Muscle layer of colon (tissue), 2 donors: ENCODE measurements around the gene MED13.

ENCODE experiments used
- H3K27ac ChIP-seq: one replicate; pipeline ENCODE4 v1.7.0; 2013; ENCODE audit warnings: low read depth, mild to moderate bottlenecking, low read length, moderate library complexity
- H3K27me3 ChIP-seq, 2 donors: one replicate each; pipeline ENCODE4 v1.7.0; 2013; ENCODE audit warnings: low read length in 2 of 2, mild to moderate bottlenecking in 2 of 2; ENCODE audit not compliant: insufficient read depth in 2 of 2, control insufficient read depth in 1 of 2
- H3K36me3 ChIP-seq: one replicate; pipeline ENCODE4 v1.7.0; 2013; ENCODE audit warnings: mild to moderate bottlenecking, low read length; ENCODE audit not compliant: insufficient read depth
- H3K4me1 ChIP-seq: one replicate; pipeline ENCODE4 v1.7.0; 2013; ENCODE audit warnings: mild to moderate bottlenecking, low read length; ENCODE audit not compliant: insufficient read depth
- H3K4me3 ChIP-seq, 2 donors: one replicate each; pipeline ENCODE4 v1.7.0; 2013; ENCODE audit warnings: low read length in 2 of 2, low read depth in 1 of 2, mild to moderate bottlenecking in 1 of 2, moderate library complexity in 1 of 2
- H3K9ac ChIP-seq: one replicate; pipeline ENCODE4 v1.7.0; 2013; ENCODE audit warnings: low read length
- H3K9me3 ChIP-seq: one replicate; pipeline ENCODE4 v1.7.0; 2013; ENCODE audit warnings: mild to moderate bottlenecking, low read length
- donor health status: abdominal sarcoma.
- donor health status: Adenocarcinoma of cecum.

Gene MED13

DNA sequence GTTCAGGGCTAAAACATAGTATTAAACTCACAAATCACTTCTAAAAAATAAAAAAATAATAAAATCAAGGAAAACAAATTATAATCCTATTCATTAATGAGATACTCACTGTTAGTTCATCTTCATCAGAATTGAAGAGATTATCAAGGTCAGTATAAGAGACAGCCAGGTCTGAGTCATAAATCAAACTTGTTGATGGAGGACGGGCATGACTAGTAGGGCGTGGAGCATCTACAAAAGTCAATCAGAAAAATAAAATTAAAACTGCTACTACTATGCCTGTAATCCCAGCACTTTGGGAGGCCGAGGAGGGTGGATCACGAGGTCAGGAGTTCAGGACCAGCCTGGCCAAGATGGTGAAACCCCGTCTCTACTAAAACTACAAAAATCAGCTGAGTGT is 78.2 kb downstream of the MED13 start:
- H3K9ac ChIP-seq = no peak overlapping the region
- H3K4me3 ChIP-seq = no peak overlapping the region
- no peaks in the 10 kb centered on the region for H3K27me3 ChIP-seq
- peaks cover 12% of the 10 kb centered on the region for H3K36me3 ChIP-seq
- no peaks in the 10 kb centered on the region for H3K4me1 ChIP-seq
- no peak overlapping the region for H3K27ac ChIP-seq
- no peaks in the 10 kb centered on the region for H3K9me3 ChIP-seq

DNA sequence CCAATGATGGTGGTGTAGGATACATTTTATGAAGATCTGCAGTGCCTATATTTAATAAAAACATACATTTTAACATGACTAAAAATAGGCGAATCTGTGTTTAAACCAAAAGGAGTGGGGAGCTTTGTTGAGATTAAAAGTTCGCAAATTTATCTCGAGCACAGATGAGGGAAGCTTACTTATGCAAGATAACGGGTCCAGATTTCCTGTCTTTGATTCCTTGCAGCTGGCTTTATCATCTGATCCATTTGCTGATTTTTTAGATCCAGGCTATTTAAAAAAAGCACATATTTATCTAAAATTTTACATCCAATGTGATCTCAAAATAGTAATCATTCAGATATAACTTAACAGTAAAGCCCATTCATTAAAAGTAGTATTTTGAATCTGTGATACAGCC is 80.3 kb downstream of the MED13 start:
- Histone ChIP-seq H3K36me3 (peaks cover 24% of the 10 kb centered on the region), H3K27me3 (no peaks in the 10 kb centered on the region), H3K4me1 (no peaks in the 10 kb centered on the region), H3K9me3 (no peaks in the 10 kb centered on the region), H3K4me3 (no peak overlapping the region), H3K9ac (no peak overlapping the region), H3K27ac (no peak overlapping the region)

DNA sequence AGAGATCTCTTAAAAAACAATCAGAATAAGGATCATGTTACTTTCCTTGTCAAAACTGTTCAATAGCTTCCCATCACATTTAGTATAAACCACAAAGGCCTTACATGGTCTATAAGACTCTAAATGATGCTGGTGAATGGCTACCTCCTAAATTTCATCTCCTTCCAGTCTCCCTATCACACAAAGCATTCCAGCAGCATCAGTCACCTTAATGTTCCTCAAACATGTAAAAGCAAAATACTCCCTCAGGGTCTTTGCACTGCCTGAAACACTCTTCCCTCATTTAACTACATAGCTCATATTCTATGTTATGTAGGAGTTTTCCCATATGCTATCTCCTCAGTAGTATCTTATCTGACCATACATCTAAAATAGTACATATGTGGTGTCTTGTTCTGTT is 83.8 kb downstream of the MED13 start:
- no peak overlapping the region for H3K9ac ChIP-seq
- H3K27ac ChIP-seq = no peak overlapping the region
- H3K27me3 ChIP-seq = no peaks in the 10 kb centered on the region
- H3K36me3 ChIP-seq = peaks cover 24% of the 10 kb centered on the region
- H3K4me1 ChIP-seq = no peaks in the 10 kb centered on the region
- no peaks in the 10 kb centered on the region for H3K9me3 ChIP-seq
- no peak overlapping the region for H3K4me3 ChIP-seq

DNA sequence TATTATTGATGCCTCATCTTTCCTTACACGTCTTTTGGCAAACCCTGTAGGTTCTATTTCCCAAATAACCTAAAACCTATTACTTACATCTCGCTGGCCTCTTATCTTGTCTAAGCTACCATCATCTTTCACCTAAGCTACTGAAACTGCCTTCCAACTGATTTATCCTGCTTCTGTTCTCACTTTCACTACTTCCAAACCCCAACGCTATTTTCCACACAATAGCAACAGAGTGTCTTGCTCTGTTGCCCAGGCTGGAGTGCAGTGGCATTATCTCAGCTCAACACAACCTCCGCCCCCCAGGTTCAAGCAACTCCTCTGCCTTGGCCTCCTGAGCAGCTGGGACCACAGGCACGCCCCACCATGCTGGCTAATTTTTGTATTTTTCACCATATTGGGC is 84.5 kb downstream of the MED13 start:
- Histone ChIP-seq H3K9me3 (no peaks in the 10 kb centered on the region), H3K4me1 (no peaks in the 10 kb centered on the region), H3K36me3 (peaks cover 24% of the 10 kb centered on the region), H3K27ac (no peak overlapping the region), H3K9ac (no peak overlapping the region), H3K27me3 (no peaks in the 10 kb centered on the region), H3K4me3 (no peak overlapping the region)

- no peak overlapping the region for H3K4me3 ChIP-seq
- H3K9me3 ChIP-seq = no peaks in the 10 kb centered on the region
- H3K4me1 ChIP-seq = no peaks in the 10 kb centered on the region
- no peak overlapping the region for H3K27ac ChIP-seq
- H3K9ac ChIP-seq = no peak overlapping the region
- peaks cover 16% of the 10 kb centered on the region for H3K36me3 ChIP-seq
- H3K27me3 ChIP-seq = no peaks in the 10 kb centered on the region
Measured at GRCh38 chr17:61974115-61974514, 91.0 kb downstream of the MED13 start.

DNA sequence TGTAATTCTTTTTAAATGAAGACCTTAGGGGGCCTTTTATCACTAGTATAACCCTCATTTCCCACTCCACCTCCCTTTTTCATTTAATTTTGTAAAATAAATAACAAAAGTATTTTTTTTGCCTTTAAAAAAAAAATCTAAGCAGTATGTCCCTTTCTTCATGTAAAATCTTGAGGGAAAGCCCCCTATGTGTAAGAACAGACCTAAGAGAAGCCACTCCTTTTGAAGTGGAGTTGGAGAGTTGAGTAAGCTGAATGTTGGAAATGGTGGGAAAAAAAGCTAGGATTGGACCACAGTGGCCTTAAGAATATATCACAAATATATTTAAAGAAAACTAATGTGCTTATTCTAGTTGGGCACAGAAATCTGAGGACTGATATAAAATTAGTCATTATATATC is 92.8 kb downstream of the MED13 start:
- Histone ChIP-seq H3K27me3 (no peaks in the 10 kb centered on the region), H3K4me1 (no peaks in the 10 kb centered on the region), H3K9me3 (no peaks in the 10 kb centered on the region), H3K36me3 (peaks cover 24% of the 10 kb centered on the region), H3K4me3 (no peak overlapping the region), H3K9ac (no peak overlapping the region), H3K27ac (no peak overlapping the region)

- Histone ChIP-seq H3K27ac (no peak overlapping the region), H3K9me3 (no peaks in the 10 kb centered on the region), H3K4me1 (no peaks in the 10 kb centered on the region), H3K4me3 (no peak overlapping the region), H3K36me3 (peaks cover 38% of the 10 kb centered on the region), H3K9ac (no peak overlapping the region), H3K27me3 (no peaks in the 10 kb centered on the region)
Measured at GRCh38 chr17:61970030-61970429, 95.0 kb downstream of the MED13 start.

DNA sequence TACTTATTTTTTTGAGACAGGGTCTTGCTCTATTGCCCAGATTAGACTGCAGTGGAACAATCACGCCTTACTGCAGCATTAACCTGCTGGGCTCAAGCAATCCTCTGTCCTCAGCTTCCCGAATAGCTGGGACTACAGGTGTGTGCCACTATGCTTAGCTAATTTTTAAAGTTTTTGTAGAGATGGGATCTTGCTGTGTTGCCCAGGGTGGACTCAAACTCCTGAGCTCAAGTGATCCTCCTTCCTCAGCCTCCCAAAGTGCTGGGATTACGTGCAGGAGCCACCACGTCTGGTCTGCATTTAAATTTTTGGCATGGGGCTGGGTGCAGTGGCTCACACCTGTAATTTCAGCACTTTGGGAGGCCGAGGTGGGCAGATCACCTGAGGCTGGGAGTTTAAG is 96.3 kb downstream of the MED13 start:
- Histone ChIP-seq H3K36me3 (peaks cover 49% of the 10 kb centered on the region), H3K27me3 (no peaks in the 10 kb centered on the region), H3K27ac (no peak overlapping the region), H3K9ac (no peak overlapping the region), H3K4me3 (no peak overlapping the region), H3K9me3 (no peaks in the 10 kb centered on the region), H3K4me1 (no peaks in the 10 kb centered on the region)

GRCh38 chr17:61967729-61968128 is 97.3 kb downstream of the MED13 start:
- Histone ChIP-seq H3K27ac (no peak overlapping the region), H3K27me3 (no peaks in the 10 kb centered on the region), H3K4me1 (no peaks in the 10 kb centered on the region), H3K4me3 (no peak overlapping the region), H3K36me3 (peaks cover 56% of the 10 kb centered on the region), H3K9ac (no peak overlapping the region), H3K9me3 (no peaks in the 10 kb centered on the region)

- Histone ChIP-seq H3K9ac (no peak overlapping the region), H3K4me1 (no peaks in the 10 kb centered on the region), H3K9me3 (no peaks in the 10 kb centered on the region), H3K27me3 (no peaks in the 10 kb centered on the region), H3K36me3 (peaks cover 57% of the 10 kb centered on the region), H3K4me3 (no peak overlapping the region), H3K27ac (no peak overlapping the region)
Measured at GRCh38 chr17:61966191-61966590, 98.9 kb downstream of the MED13 start.

- H3K36me3 ChIP-seq = peaks cover 53% of the 10 kb centered on the region
- H3K27me3 ChIP-seq = no peaks in the 10 kb centered on the region
- no peaks in the 10 kb centered on the region for H3K4me1 ChIP-seq
- no peak overlapping the region for H3K4me3 ChIP-seq
- no peak overlapping the region for H3K9ac ChIP-seq
- no peak overlapping the region for H3K27ac ChIP-seq
- no peaks in the 10 kb centered on the region for H3K9me3 ChIP-seq
Measured at GRCh38 chr17:61955619-61956018, 109.5 kb downstream of the MED13 start.

DNA sequence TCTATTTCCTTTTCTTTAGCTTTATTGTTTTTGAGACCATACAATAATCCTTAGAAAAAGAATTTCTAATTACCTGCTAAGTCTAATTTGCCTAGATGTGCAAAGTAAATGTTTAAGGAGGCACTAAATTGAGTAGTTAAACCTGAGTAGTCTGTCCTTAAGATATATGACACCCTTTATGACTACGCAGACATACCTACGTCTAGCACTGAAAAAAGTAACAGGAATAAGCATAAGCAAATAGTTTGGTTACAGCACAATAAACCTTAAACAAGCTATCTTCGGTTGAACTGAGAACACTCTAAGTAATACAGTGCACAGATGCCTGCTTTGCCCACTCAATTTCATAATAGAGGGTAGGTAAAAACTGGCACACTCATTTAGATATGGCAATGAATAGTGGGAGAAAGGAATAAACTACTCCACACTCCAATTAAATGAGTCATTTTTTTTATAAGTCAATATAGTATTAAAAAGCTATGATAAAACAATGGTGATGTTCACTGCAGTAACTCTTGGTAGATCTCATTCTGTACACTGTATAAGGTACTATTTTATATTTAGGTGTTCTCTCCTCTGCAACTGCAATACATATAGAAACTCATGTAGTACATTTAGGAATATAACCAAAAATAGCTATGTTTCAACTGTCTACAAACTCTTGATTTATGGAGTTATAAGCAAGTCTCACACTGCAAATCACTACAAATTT is 117.6 kb downstream of the MED13 start:
- peaks cover 36% of the 10 kb centered on the region for H3K36me3 ChIP-seq
- H3K27ac ChIP-seq = no peak overlapping the region
- H3K27me3 ChIP-seq = no peaks in the 10 kb centered on the region
- H3K9me3 ChIP-seq = no peaks in the 10 kb centered on the region
- H3K9ac ChIP-seq = no peak overlapping the region
- H3K4me1 ChIP-seq = no peaks in the 10 kb centered on the region
- no peak overlapping the region for H3K4me3 ChIP-seq
